HG03342 (cell line): ENCODE data around the gene NCOA6.
"Not testable (repeated sequence)": the region's sequence is repeated elsewhere in the genome, so short reads cannot be mapped to it uniquely, and the experiment has no call there.

Source experiments
- ATAC-seq: cut with Tn5 transposase; IDR thresholded peaks from one replicate; pipeline ENCODE4 v1.9.1; 2021; ENCODE audit warnings: mild to moderate bottlenecking, moderate library complexity; ENCODE audit not compliant: unreplicated experiment

The NCOA6 gene

GRCh38 chr20:34831936-34832335 is 6.5 kb upstream of the NCOA6 start:
- ATAC-seq: no peak

- ATAC-seq: no peak
These were observed 3.7 kb upstream of the NCOA6 start for GRCh38 chr20:34829191-34829590.

- ATAC-seq: peak; percentile 71
These were observed 483 bp downstream of the NCOA6 start for GRCh38 chr20:34824806-34825529.

GRCh38 chr20:34824452-34824805 is 1.0 kb downstream of the NCOA6 start:
- peak; percentile 46 for ATAC-seq

- ATAC-seq: no peak
These were observed 1.4 kb downstream of the NCOA6 start for GRCh38 chr20:34824026-34824425.

GRCh38 chr20:34820805-34821578 is 4.5 kb downstream of the NCOA6 start:
- no peak for ATAC-seq

GRCh38 chr20:34817801-34818200 is 7.7 kb downstream of the NCOA6 start:
- no peak for ATAC-seq

GRCh38 chr20:34817072-34817471 is 8.4 kb downstream of the NCOA6 start:
- ATAC-seq: no peak

- ATAC-seq: no peak
These were observed 9.8 kb downstream of the NCOA6 start for GRCh38 chr20:34815636-34816035.

GRCh38 chr20:34808583-34808982 is 16.9 kb downstream of the NCOA6 start:
- ATAC-seq: no peak

GRCh38 chr20:34807944-34808465 is 17.4 kb downstream of the NCOA6 start:
- not testable (repeated sequence) for ATAC-seq

- ATAC-seq: no peak
These were observed 19.2 kb downstream of the NCOA6 start for GRCh38 chr20:34806255-34806654.

GRCh38 chr20:34798871-34799270 is 26.6 kb downstream of the NCOA6 start:
- no peak for ATAC-seq

GRCh38 chr20:34798328-34798727 is 27.1 kb downstream of the NCOA6 start:
- ATAC-seq: no peak

- ATAC-seq: no peak
These were observed 28.1 kb downstream of the NCOA6 start for GRCh38 chr20:34797012-34797995.

- no peak for ATAC-seq
These were observed 31.4 kb downstream of the NCOA6 start for GRCh38 chr20:34794006-34794585.

GRCh38 chr20:34792687-34793363 is 32.6 kb downstream of the NCOA6 start:
- no peak for ATAC-seq

GRCh38 chr20:34791289-34792020 is 34.0 kb downstream of the NCOA6 start:
- no peak for ATAC-seq

- no peak for ATAC-seq
These were observed 44.2 kb downstream of the NCOA6 start for GRCh38 chr20:34781220-34781619.
